ENCODE results near the gene CTAG1B. TPM values are rescaled to one million over a fixed set of nuclear protein-coding genes. Genes with fewer than 3 reads are reported as not detected.

Gene CTAG1B
- total and polyA plus RNA-seq, 2 of the 8 experiments (the other 6 are each of a cell fraction or from before 2014, with no cell fraction given) = not detected

- 79% methylated on average over 5 of the region's 6 CpGs; no CpG with 5 or more reads in 1 of the 2 experiments for WGBS, 2 experiments (ENCODE audit: extremely low coverage in 1 of 2, insufficient coverage in 1 of 2, insufficient read length in 1 of 2, insufficient replicate concordance in 2 of 2, low coverage in 1 of 2, low lambda C conversion rate in 2 of 2, missing lambda C conversion rate in 1 of 2)
- H2BK120ac ChIP-seq (replicated peaks; ENCODE audit: low read depth, low read length) = no peak overlapping the region
- no peak overlapping the region for H4K5ac ChIP-seq (ENCODE audit: insufficient read length, low read depth, low read length)
- H3K36me3 ChIP-seq (ENCODE audit: control insufficient read depth in 2 of 4, insufficient read depth in 4 of 4, low read length in 3 of 4) = no peaks in the 10 kb centered on the region
- H3K9ac ChIP-seq (replicated peaks in 1 of 4; ENCODE audit: extremely low read depth in 1 of 4, low read depth in 3 of 4, low read length in 3 of 4) = no peak overlapping the region
- ChIA-PET POLR2A (ENCODE audit: partially characterized antibody) (no interaction called here), CTCF (ENCODE audit: partially characterized antibody) (no interaction called here)
- no peak for DNase-seq (ENCODE audit: low read depth in 1 of 2, low spot score in 2 of 2)
- H2AFZ ChIP-seq (ENCODE audit: low read length) = no peak overlapping the region
- H4K20me1 ChIP-seq (replicated peaks in 1 of 2; ENCODE audit: control insufficient read depth in 1 of 2, insufficient read depth in 2 of 2, low read length in 2 of 2) = no peaks in the 10 kb centered on the region
- no peaks in the 10 kb centered on the region for H3K79me1 ChIP-seq (ENCODE audit: low read depth, low read length)
- H4K8ac ChIP-seq (ENCODE audit: extremely low read depth, insufficient read depth, low read length) = no peak overlapping the region
- no peak overlapping the region for H2AK5ac ChIP-seq (ENCODE audit: low read depth, low read length)
- H3K4me1 ChIP-seq (replicated peaks in 1 of 4; ENCODE audit: control insufficient read depth in 3 of 4, insufficient read depth in 4 of 4, low read length in 3 of 4) = no peaks in the 10 kb centered on the region
- H3K9me3 ChIP-seq (ENCODE audit: insufficient read depth in 2 of 2, low read depth in 1 of 2, low read length in 1 of 2) = no peaks in the 10 kb centered on the region
- TF ChIP-seq BRCA1 (IDR thresholded peaks at IDR 0.05; ENCODE audit: low read depth, low read length) (no peak), CHD2 (IDR thresholded peaks at IDR 0.05; ENCODE audit: low read length) (no peak), RFX5 (IDR thresholded peaks at IDR 0.05; ENCODE audit: borderline replicate concordance, low read depth, low read length) (no peak)
- no peak overlapping the region for H3K27ac ChIP-seq (ENCODE audit: low read depth, low read length)
- no peak overlapping the region for H2BK15ac ChIP-seq (ENCODE audit: low read length)
- H3K18ac ChIP-seq (ENCODE audit: extremely low read depth, low read length) = no peak overlapping the region
- no peak overlapping the region for H3K4ac ChIP-seq (replicated peaks; ENCODE audit: insufficient read length, low read depth, low read length)
- no peak overlapping the region for H4K91ac ChIP-seq (replicated peaks; ENCODE audit: insufficient read length, low read length)
- no peak for FAIRE-seq
- no peaks in the 10 kb centered on the region for H3K23me2 ChIP-seq (ENCODE audit: low read depth, low read length)
- H3K79me2 ChIP-seq (ENCODE audit: control insufficient read depth in 1 of 2, insufficient read depth in 2 of 2, low read length in 2 of 2) = no peaks in the 10 kb centered on the region
- no peak overlapping the region for H3K56ac ChIP-seq (replicated peaks; ENCODE audit: insufficient read length, low read depth, low read length)
- no peaks in the 10 kb centered on the region for H3K27me3 ChIP-seq (replicated peaks in 1 of 4; ENCODE audit: control insufficient read depth in 3 of 4, extremely low read depth in 1 of 4, insufficient read depth in 3 of 4, low read length in 3 of 4)
- no peak overlapping the region for H2BK5ac ChIP-seq (ENCODE audit: low read depth, low read length)
- no peak overlapping the region for H3K4me2 ChIP-seq (ENCODE audit: insufficient read depth in 1 of 2, low read depth in 2 of 2, low read length in 2 of 2)
- H3K4me3 ChIP-seq (ENCODE audit: extremely low read depth in 1 of 4, insufficient read depth in 2 of 4, low read depth in 3 of 4, low read length in 4 of 4) = no peak overlapping the region
- H2BK20ac ChIP-seq (ENCODE audit: low read length) = no peak overlapping the region
- no peak overlapping the region for H2BK12ac ChIP-seq (ENCODE audit: low read depth, low read length)
- H3K23ac ChIP-seq (ENCODE audit: insufficient read length) = no peak overlapping the region
- no peak overlapping the region for H3K14ac ChIP-seq (ENCODE audit: insufficient read length)
These were observed 36.3 kb upstream of the CTAG1B start for GRCh38 chrX:154655346-154655745.
